22Rv1 (cell line): ENCODE results near the gene PLTP.

ENCODE experiments used
- H3K27ac ChIP-seq: fragments of 450-650 bp; 2 replicates; pipeline ENCODE4 v1.5.1; 2017
- ZFX ChIP-seq: fragments of 450-650 bp; IDR thresholded peaks from 2 replicates; pipeline ENCODE4 v1.6.1; 2017; ENCODE audit warnings: antibody characterized with exemption, borderline replicate concordance
- TF ChIP-seq, protein P1 (sequence below): fragments of 450-650 bp; IDR thresholded peaks from 2 replicates; pipeline ENCODE4 v1.5.1; 2017; ENCODE audit warnings: mild to moderate bottlenecking

Gene PLTP

DNA sequence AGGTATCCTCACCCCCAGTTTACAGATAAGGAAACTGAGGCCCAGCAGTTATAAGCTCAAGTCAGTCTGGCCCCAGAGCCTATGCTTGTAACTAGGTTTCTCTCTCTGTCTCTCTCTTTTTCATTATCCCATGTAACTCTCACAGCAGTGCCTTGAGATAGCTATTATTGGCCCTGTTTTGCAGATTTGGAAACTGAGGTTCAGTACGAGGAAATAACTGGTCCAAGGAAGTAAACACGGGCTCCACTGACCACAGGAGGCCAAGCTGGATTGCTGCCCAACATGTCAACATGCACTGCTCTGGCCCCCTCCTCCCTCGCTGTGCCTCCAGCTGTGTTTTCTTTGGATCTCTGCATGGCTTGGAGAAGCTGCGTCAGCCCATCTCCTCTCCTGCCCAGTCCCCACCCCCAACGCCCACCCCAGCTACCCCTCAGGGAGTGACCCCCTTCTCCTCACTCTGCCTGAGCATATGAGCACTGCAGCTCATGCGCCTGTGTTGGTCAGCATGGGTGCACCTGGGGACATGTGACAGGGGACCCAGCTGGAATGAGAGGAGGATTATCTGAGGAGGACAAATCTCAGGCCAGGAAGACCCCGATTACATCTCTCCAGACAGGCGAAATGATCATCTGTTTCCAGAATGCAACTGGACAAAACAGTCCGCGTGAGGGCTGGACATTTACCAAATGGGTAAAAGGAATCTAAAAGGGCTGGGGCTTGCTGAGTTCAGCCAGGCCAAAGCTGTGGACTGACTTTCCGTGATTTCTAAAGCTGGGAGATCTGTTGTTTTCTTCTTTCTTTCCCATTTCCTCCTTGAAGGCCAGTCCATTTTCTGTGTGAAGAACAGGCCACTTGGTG is 7.8 kb upstream of the PLTP start:
- TF ChIP-seq ZFX = no peak
- TF ChIP-seq, protein P1, sequence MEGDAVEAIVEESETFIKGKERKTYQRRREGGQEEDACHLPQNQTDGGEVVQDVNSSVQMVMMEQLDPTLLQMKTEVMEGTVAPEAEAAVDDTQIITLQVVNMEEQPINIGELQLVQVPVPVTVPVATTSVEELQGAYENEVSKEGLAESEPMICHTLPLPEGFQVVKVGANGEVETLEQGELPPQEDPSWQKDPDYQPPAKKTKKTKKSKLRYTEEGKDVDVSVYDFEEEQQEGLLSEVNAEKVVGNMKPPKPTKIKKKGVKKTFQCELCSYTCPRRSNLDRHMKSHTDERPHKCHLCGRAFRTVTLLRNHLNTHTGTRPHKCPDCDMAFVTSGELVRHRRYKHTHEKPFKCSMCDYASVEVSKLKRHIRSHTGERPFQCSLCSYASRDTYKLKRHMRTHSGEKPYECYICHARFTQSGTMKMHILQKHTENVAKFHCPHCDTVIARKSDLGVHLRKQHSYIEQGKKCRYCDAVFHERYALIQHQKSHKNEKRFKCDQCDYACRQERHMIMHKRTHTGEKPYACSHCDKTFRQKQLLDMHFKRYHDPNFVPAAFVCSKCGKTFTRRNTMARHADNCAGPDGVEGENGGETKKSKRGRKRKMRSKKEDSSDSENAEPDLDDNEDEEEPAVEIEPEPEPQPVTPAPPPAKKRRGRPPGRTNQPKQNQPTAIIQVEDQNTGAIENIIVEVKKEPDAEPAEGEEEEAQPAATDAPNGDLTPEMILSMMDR = no peak
- H3K27ac ChIP-seq = no peak overlapping the region

DNA sequence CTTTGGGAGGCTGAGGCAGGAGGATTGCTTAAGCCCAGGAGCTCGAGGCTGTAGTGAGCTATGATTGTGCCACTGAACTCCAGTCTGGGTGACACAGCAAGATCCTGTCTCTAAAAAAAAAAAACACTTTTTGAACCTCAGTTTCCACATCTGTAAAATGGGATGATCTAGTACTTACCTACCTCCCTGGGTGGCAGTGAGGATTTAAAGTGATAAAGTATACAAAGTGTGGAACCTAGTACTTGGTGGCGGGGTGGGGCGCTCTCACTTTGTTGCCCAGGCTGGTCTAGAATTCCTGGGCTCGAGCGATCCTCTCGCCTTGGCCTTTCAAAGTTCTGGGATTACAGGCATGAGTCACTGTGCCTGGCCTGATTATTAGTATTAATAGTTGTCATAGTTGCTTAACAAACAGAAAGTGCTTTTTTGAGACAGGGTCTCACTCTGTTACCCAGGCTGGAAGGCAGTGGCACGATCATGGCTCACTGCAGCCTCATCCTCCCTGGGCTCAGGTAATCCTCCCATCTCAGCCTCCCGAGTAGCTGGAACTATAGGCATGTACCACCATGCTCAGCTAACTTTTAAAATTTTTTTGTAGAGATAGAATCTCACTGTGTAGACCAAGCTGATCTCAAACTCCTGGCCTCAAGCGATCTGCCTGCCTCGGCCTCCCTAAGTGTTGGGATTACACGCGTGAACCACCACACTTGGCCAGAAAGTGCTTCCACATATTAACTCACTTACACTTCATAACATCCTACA is 7.0 kb upstream of the PLTP start:
- H3K27ac ChIP-seq = no peak overlapping the region
- TF ChIP-seq, protein P1 = no peak
- TF ChIP-seq ZFX = no peak

DNA sequence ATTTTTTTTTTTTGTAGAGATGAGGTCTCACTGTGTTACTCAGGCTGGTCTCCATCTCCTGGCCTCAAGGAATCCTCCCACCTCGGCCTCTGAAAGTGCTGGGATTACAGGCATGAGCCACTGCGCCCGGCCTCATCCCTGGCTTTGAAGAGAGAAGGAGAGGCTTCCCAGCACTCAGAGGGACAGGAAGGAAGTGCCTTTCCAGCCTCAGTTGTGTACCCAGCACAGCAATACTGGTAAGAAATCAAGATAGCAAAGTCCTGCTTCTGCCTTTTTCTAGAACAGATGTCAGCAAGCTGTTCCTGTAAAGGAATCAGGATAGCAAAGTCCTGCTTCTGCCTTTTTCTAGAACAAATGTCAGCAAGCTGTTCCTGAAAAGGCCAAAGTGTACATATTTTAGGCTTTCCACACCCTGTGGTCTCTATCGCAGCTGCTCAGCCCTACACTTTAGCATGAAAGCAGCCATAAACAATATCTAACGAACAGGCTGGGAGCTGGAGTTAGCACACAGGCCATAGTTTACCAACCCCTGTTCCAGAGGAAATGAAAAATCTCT is 6.3 kb upstream of the PLTP start:
- no peak overlapping the region for H3K27ac ChIP-seq
- TF ChIP-seq, protein P1 = no peak

DNA sequence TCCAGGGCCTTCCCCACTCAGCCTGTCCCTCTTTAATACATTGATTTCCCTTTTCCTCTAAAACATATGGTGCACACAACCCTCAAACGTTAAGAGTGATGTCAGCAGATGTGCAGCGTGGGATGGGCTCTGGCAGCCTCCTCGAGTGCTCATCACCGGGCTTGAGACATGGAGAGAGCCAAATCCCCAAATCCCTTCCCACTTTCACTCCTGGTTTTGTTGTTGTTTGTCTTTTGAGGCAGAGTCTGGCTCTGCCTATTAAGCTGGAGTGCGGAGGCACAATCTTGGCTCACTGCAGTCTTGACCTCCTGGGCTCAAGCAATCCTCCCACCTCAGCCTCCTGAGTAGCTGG is 5.8 kb upstream of the PLTP start:
- no peak overlapping the region for H3K27ac ChIP-seq
- TF ChIP-seq ZFX = no peak
- TF ChIP-seq, protein P1 = no peak

DNA sequence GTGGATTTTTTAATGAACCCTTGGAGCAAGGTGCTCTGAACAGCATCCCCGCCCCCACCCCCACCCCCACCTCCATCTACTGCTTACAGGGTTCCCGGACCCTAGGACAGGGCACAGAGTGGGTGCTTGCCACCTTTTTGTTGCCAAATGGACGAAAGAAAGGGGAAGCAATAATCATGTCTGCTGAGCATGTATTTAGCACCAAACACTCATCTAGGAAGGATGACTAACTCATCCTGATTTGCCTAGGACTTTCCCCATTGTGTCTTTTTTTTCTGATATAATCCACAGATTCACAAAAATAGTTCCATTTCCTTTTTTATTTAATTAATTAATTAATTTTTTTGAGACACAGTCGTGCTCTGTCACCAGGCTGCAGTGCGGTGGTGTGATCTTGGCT is 1.2 kb upstream of the PLTP start:
- H3K27ac ChIP-seq = no peak overlapping the region
- no peak for TF ChIP-seq ZFX
- TF ChIP-seq, protein P1 = no peak

DNA sequence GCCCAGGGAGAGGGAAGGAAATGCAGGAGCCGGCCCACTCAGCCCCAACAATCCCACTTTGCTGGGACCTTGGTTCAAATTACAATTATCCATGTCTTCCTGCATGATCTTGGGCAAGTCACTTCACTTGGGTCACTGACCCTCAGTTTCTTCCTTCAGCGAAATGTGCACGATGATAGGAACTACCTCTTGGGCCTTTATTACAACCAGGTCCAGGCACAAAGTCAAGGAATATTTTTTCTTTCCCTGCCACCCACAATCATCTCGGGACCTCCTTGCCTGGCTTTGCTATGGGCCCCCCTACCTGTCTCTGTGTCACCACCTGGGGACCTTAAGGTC is 358 bp upstream of the PLTP start:
- H3K27ac ChIP-seq = no peak overlapping the region
- TF ChIP-seq, protein P1 = no peak
- no peak for TF ChIP-seq ZFX
